H1 (cell line): ENCODE results near the gene DIPK1B. TPM values are rescaled to one million over a fixed set of nuclear protein-coding genes. Genes with fewer than 3 reads are reported as not detected.

Source experiments
- CTCF ChIA-PET: fragments of 300-600 bp; sonication (Branson Sonifier 250); formaldehyde crosslinking; loops from one replicate; lab custom pipeline; 2021; ENCODE audit not compliant: partially characterized antibody; lab: Charles Lee
- POLR2A ChIA-PET: fragments of 300-600 bp; sonication (Branson Sonifier 250); formaldehyde crosslinking; loops from one replicate; lab custom pipeline; 2021; ENCODE audit warnings: inconsistent platforms; ENCODE audit not compliant: partially characterized antibody; lab: Charles Lee
- DNase-seq, 2 experiments: peaks; one replicate each; pipeline versions ENCODE4 v3.0.0 to v3.0.0-alpha.2; 2010 to 2022; ENCODE audit warnings: low spot score in 2 of 2, low read depth in 1 of 2, mixed read lengths in 1 of 2
- FAIRE-seq: peaks from 2 replicates; lab custom pipeline; 2011; peaks lifted over from hg19 to GRCh38; lab: Jason Lieb, UNC
- H2AFZ ChIP-seq: 2 replicates; pipeline ENCODE4 v1.8.1; 2012; ENCODE audit warnings: low read length, inconsistent platforms
- H2AK5ac ChIP-seq: 2 replicates; pipeline ENCODE4 v1.6.1; 2013; ENCODE audit warnings: low read depth, low read length
- H2BK120ac ChIP-seq: replicated peaks from 2 replicates; pipeline ENCODE3; 2013; ENCODE audit warnings: low read depth, low read length, inconsistent platforms
- H2BK12ac ChIP-seq: 2 replicates; pipeline ENCODE4 v1.6.1; 2013; ENCODE audit warnings: low read depth, low read length
- H2BK15ac ChIP-seq: 2 replicates; pipeline ENCODE4 v1.6.1; 2013; ENCODE audit warnings: low read length
- H2BK20ac ChIP-seq: 2 replicates; pipeline ENCODE4 v1.6.1; 2013; ENCODE audit warnings: low read length
- H2BK5ac ChIP-seq: 2 replicates; pipeline ENCODE4 v1.6.1; 2013; ENCODE audit warnings: low read depth, low read length
- H3K14ac ChIP-seq: 2 replicates; pipeline ENCODE4 v1.6.1; 2013; ENCODE audit warnings: inconsistent platforms; ENCODE audit not compliant: insufficient read length
- H3K18ac ChIP-seq: 2 replicates; pipeline ENCODE4 v1.6.1; 2013; ENCODE audit warnings: low read length; ENCODE audit errors: extremely low read depth
- H3K23ac ChIP-seq: 2 replicates; pipeline ENCODE4 v1.6.1; 2013; ENCODE audit warnings: inconsistent platforms; ENCODE audit not compliant: insufficient read length
- H3K23me2 ChIP-seq: 2 replicates; pipeline ENCODE4 v1.6.1; 2013; ENCODE audit warnings: low read depth, low read length
- H3K27ac ChIP-seq: 2 replicates; pipeline ENCODE4 v1.6.1; 2011; ENCODE audit warnings: low read depth, low read length, inconsistent platforms
- H3K27me3 ChIP-seq, 4 experiments: replicated peaks in 1 of 4; 1 replicate in 1 of 4; 2 replicates in 3 of 4; pipeline versions ENCODE4 v1.6.1 to v1.8.1; 2011 to 2013; ENCODE audit warnings: low read length in 3 of 4, mild to moderate bottlenecking in 3 of 4, inconsistent platforms in 2 of 4, mixed read lengths in 2 of 4, moderate library complexity in 1 of 4; ENCODE audit not compliant: control insufficient read depth in 3 of 4, insufficient read depth in 3 of 4; ENCODE audit errors: extremely low read depth in 1 of 4
- H3K36me3 ChIP-seq, 4 experiments: 2 replicates each; pipeline versions ENCODE4 v1.6.1 to v1.8.1; 2011 to 2013; ENCODE audit warnings: mild to moderate bottlenecking in 4 of 4, low read length in 3 of 4, moderate library complexity in 2 of 4, control low read depth in 1 of 4, inconsistent platforms in 1 of 4; ENCODE audit not compliant: insufficient read depth in 4 of 4, control insufficient read depth in 2 of 4
- H3K4ac ChIP-seq: replicated peaks from 2 replicates; pipeline ENCODE3; 2013; ENCODE audit warnings: low read length, low read depth, mixed read lengths, inconsistent platforms; ENCODE audit not compliant: insufficient read length
- H3K4me1 ChIP-seq, 4 experiments: replicated peaks in 1 of 4; 1 replicate in 1 of 4; 2 replicates in 3 of 4; pipeline versions ENCODE4 v1.6.1 to v1.8.1; 2011 to 2013; ENCODE audit warnings: low read length in 3 of 4, inconsistent platforms in 2 of 4, mixed read lengths in 1 of 4; ENCODE audit not compliant: insufficient read depth in 4 of 4, control insufficient read depth in 3 of 4
- H3K4me2 ChIP-seq, 2 experiments: 2 replicates each; pipeline versions ENCODE4 v1.6.1 to v1.8.1; 2011 to 2013; ENCODE audit warnings: low read depth in 2 of 2, low read length in 2 of 2, control low read depth in 1 of 2, inconsistent platforms in 1 of 2, mild to moderate bottlenecking in 1 of 2; ENCODE audit not compliant: insufficient read depth in 1 of 2
- H3K4me3 ChIP-seq, 4 experiments: fragments of 200-600, 300-600 bp in 1 of 4; sonication (generic), shearing (Covaris generic), sonication (Bioruptor Twin) in 1 of 4; 2 replicates each; pipeline versions ENCODE4 v1.5.1 to v1.8.1; 2011 to 2016; ENCODE audit warnings: low read length in 4 of 4, low read depth in 3 of 4, control low read depth in 2 of 4, inconsistent platforms in 2 of 4, mild to moderate bottlenecking in 2 of 4, mixed read lengths in 1 of 4, moderate library complexity in 1 of 4; ENCODE audit not compliant: insufficient read depth in 2 of 4; ENCODE audit errors: extremely low read depth in 1 of 4
- H3K56ac ChIP-seq: replicated peaks from 2 replicates; pipeline ENCODE3; 2013; ENCODE audit warnings: low read depth, mild to moderate bottlenecking, mixed read lengths, low read length, inconsistent platforms; ENCODE audit not compliant: insufficient read length
- H3K79me1 ChIP-seq: 2 replicates; pipeline ENCODE4 v1.6.1; 2013; ENCODE audit warnings: low read depth, low read length, control low read depth
- H3K79me2 ChIP-seq, 2 experiments: 2 replicates each; pipeline versions ENCODE4 v1.6.1 to v1.8.1; 2012 to 2013; ENCODE audit warnings: low read length in 2 of 2, mild to moderate bottlenecking in 2 of 2, inconsistent platforms in 1 of 2; ENCODE audit not compliant: insufficient read depth in 2 of 2, control insufficient read depth in 1 of 2
- H3K9ac ChIP-seq, 4 experiments: replicated peaks in 1 of 4; 1 replicate in 1 of 4; 2 replicates in 3 of 4; pipeline versions ENCODE4 v1.6.1 to v1.8.1; 2011 to 2013; ENCODE audit warnings: low read depth in 3 of 4, low read length in 3 of 4, control low read depth in 2 of 4, mild to moderate bottlenecking in 2 of 4, moderate library complexity in 2 of 4, inconsistent platforms in 1 of 4; ENCODE audit errors: extremely low read depth in 1 of 4
- H3K9me3 ChIP-seq, 2 experiments: 2 replicates each; pipeline versions ENCODE4 v1.6.1 to v1.8.1; 2012 to 2013; ENCODE audit warnings: mild to moderate bottlenecking in 2 of 2, moderate library complexity in 2 of 2, control low read depth in 1 of 2, inconsistent platforms in 1 of 2, low read depth in 1 of 2, low read length in 1 of 2, mixed read lengths in 1 of 2; ENCODE audit not compliant: insufficient read depth in 2 of 2
- H4K20me1 ChIP-seq, 2 experiments: replicated peaks in 1 of 2; 2 replicates each; pipeline versions ENCODE3 to v1.8.1; 2011 to 2013; ENCODE audit warnings: inconsistent platforms in 2 of 2, low read length in 2 of 2, mild to moderate bottlenecking in 1 of 2; ENCODE audit not compliant: insufficient read depth in 2 of 2, control insufficient read depth in 1 of 2
- H4K5ac ChIP-seq: 2 replicates; pipeline ENCODE4 v1.6.1; 2013; ENCODE audit warnings: low read length, low read depth, mixed read lengths, inconsistent platforms; ENCODE audit not compliant: insufficient read length
- H4K8ac ChIP-seq: 2 replicates; pipeline ENCODE4 v1.8.0; 2013; ENCODE audit warnings: mild to moderate bottlenecking, moderate library complexity, low read length, inconsistent platforms; ENCODE audit not compliant: insufficient read depth; ENCODE audit errors: extremely low read depth
- H4K91ac ChIP-seq: replicated peaks from 2 replicates; pipeline ENCODE3; 2013; ENCODE audit warnings: low read length, mixed read lengths, inconsistent platforms; ENCODE audit not compliant: insufficient read length
- KDM1A ChIP-seq: fragments of 200-600, 300-600 bp; sonication (generic); IDR thresholded peaks from 2 replicates; pipeline ENCODE4 v1.7.1; 2016; ENCODE audit warnings: mild to moderate bottlenecking, low read length, borderline replicate concordance
- MAFK ChIP-seq: IDR thresholded peaks from 2 replicates; pipeline ENCODE4 v1.6.1; 2012; ENCODE audit warnings: low read depth, mild to moderate bottlenecking, improper control_type of control experiment, low read length
- whole genome bisulfite sequencing, 2 experiments: shearing (Covaris generic) in 1 of 2; methylation state at CpG; one replicate each; pipeline versions ENCODE4 v1.1.6 to v1.1.7; 2013 to 2015; ENCODE audit warnings: low lambda C conversion rate in 2 of 2, mixed read lengths in 2 of 2, inconsistent platforms in 1 of 2, low coverage in 1 of 2, missing lambda C conversion rate in 1 of 2; ENCODE audit not compliant: insufficient replicate concordance in 2 of 2, insufficient coverage in 1 of 2, insufficient read length in 1 of 2; ENCODE audit errors: extremely low coverage in 1 of 2, missing lambda C conversion rate in 1 of 2; 5-methylcytosine and 5-hydroxymethylcytosine counted together
- polyA plus RNA-seq, 7 experiments: library from polyadenylated mRNA; depleted of rRNA in 3 of 7; stranded (reverse) in 5 of 7; unstranded in 2 of 7; fragments of >200 nt in 5 of 7; fragments of 200-250 nt in 2 of 7; gene quantifications; 1 replicate in 5 of 7; 2 replicates in 1 of 7; 4 replicates in 1 of 7; pipeline versions ENCODE4 v1.2.1 to v1.2.3, GENCODE V29; 2011 to 2013; ENCODE audit warnings: missing spikeins in 2 of 7, mixed read lengths in 2 of 7
- total RNA-seq: library from RNA; stranded (reverse); fragmentation: NEBNext Ultra II Directional; extraction: Animal tissue kit (Norgen Biotek cat#: 25700); gene quantifications from 2 replicates; pipeline ENCODE4 v1.2.1, GENCODE V29; 2021

Gene DIPK1B
- total and polyA plus RNA-seq, 2 of the 8 experiments (the other 6 are each of a cell fraction or from before 2014, with no cell fraction given): 32.3 to 64.8 TPM

DNA sequence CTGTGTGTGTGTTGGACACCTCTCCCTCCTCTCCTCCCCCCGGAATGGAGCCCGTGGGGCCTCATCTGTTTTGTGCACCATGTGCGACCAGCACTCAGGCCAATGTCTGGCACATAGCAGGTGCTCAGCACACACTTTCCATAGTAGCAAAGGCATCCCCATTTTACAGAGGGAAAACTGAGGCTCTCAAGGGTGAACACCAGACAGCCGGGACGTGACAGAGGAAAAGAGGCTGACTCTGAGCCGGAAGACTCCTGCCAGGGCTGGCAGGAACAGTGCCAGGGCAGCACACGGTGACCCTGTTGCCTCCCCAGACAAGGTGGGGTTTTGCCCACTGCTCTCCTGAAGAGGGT is 23.3 kb upstream of the DIPK1B start:
- TF ChIP-seq MAFK (no peak), KDM1A (peak; percentile 54; the same call in 1 of the 2 replicates)
- Histone ChIP-seq H3K27ac (no peak overlapping the region), H4K8ac (no peak overlapping the region), H3K79me1 (peaks cover 6% of the 10 kb centered on the region; the same call in 1 of the 2 replicates), H3K14ac (no peak overlapping the region), H2BK15ac (no peak overlapping the region), H3K4me1 (peaks cover 0 to 27% (median 17%) of the 10 kb centered on the region in 4 experiments; a peak in 5 of 7 replicates), H3K27me3 (peaks cover 0 to 11% (median 5%) of the 10 kb centered on the region in 4 experiments; a peak in 4 of 7 replicates), H3K4me2 (no peak overlapping the region), H3K56ac (no peak overlapping the region), H3K9me3 (no peaks in the 10 kb centered on the region), H4K20me1 (peaks cover 2 to 5% of the 10 kb centered on the region in 2 experiments), H4K5ac (no peak overlapping the region), H3K23me2 (peaks cover 13% of the 10 kb centered on the region; the same call in 1 of the 2 replicates), H3K23ac (no peak overlapping the region), H3K4ac (no peak overlapping the region), H2BK5ac (0 out of 2 replicates have a peak overlapping the region, but pooled peaks have one; percentile 24), H2BK120ac (no peak overlapping the region), H3K79me2 (no peaks in the 10 kb centered on the region), H3K4me3 (no peak overlapping the region), H3K36me3 (no peaks in the 10 kb centered on the region), H4K91ac (no peak overlapping the region), H3K9ac (no peak overlapping the region), H2BK12ac (peak overlapping the region; percentile 80; the same call in 1 of the 2 replicates), H3K18ac (no peak overlapping the region), H2AK5ac (0 out of 2 replicates have a peak overlapping the region, but pooled peaks have one; percentile 34), H2BK20ac (peak overlapping the region; percentile 86; the same call in 1 of the 2 replicates), H2AFZ (no peak overlapping the region)
- ChIA-PET CTCF (interaction anchor here (1.9 to 12.8 kb wide), 2 partner anchors 15 to 59 kb away, joined by 6 to 125 read pairs; no protein-coding TSS in a partner anchor), POLR2A (interaction anchor here (1.4 to 3.7 kb wide), 3 partner anchors 14 to 39 kb away, joined by 4 to 29 read pairs (median 8); no protein-coding TSS in a partner anchor)
- WGBS, 2 experiments: 87% methylated on average over 7 of the region's 7 CpGs; no CpG with 5 or more reads in 1 of the 2 experiments
- DNase-seq (peak in 1 of 2 experiments; percentile 39), FAIRE-seq (no peak)
